Measurements from ENCODE around the gene CTDP1. TPM values are rescaled to one million over a fixed set of nuclear protein-coding genes. Genes with fewer than 3 reads are reported as not detected.

The CTDP1 gene
- total RNA-seq, 1 donor from 2014 or later, result 10.7 TPM

GRCh38 chr18:79799619-79800370, 120.2 kb downstream of the CTDP1 start:
- ATAC-seq, result no peak

DNA sequence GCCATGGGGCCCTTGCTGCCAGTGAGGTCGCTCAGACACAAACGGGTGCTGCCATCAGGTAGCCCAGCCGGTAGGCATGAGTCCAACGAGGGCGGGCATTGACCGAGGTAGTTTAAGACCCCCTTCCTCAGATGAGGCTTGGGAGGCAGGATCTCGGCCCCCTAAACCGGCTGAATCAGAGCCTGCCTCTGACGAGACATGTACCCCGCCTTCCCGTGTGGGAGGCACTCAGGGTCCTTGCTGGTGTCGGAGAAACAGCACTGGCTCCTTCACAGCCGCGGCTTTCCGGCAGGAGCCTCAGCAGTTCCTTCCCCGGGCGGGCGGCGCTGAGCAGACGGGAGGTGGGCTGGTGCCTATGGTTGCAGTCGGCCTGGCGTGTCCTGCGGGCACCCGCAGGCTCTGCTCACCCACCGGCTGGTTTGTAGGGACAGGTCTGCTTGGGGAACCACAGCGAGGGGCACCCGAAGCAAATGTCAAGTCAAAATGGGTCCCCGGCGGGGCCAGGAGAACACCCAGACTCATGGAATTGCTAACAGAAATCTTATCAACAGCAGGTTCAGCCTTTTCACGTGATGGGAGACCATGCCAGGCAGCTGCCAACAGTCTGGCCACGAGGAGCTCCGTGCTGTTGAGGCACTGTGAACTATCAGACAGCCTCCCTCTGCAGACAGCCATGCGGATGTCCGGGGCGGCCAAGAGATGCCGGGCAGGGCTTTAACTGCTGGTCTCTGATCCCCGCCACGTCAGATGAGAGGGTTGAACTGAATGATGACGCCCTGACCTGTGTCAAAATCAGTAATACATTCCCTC, 121.0 kb downstream of the CTDP1 start:
- no peak for ATAC-seq

GRCh38 chr18:79801217-79801616, 121.6 kb downstream of the CTDP1 start:
- ATAC-seq, result no peak

DNA sequence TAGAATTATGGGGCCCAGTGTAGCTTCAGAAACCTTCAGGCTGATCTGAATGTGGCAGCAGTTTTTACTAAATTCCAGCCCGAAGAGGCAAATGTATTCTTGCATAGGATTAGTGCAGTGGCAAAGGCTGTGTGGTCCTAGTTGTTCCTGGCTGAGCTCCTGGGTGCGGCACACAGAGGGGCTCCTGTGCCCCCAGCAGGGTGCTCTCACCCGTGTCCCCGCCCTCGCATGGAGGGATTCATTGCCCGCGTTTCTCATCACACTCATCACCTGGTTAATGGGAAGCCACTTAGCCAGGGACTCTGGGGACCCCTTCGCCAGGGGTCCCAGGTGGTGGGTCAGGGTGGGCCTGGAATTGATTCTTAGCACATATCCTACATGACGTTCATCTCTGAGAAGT, 122.0 kb downstream of the CTDP1 start:
- no peak for ATAC-seq

GRCh38 chr18:79802298-79802697, 122.7 kb downstream of the CTDP1 start:
- no peak for ATAC-seq

DNA sequence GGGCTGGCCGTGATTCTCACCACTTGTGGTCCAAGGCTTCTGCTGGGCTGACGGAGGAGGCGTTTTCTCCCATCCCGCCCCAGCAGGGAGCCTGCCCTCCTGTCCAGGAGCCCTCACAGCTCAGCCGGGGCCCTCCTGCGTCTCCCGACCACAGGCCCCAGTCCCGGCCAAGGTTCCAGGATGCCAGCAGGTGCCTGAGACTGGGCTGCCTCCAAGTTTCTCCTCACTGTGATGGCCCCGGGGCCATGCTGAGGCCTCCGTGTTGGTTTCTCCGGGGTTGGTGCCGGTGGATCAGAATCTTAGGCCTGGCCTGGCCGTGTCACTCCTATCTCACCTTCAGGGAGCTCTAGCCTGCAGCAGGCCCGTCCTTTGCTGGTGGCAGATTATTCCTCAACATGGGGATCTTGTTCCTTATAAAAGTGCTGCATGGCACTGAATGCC, 124.0 kb downstream of the CTDP1 start:
- no peak for ATAC-seq

Other genes with a start within 250 kb of the CTDP1 start
- gene KCNG2, start 118.1 kb downstream of the CTDP1 start, total RNA-seq, result 0.20 TPM